Subcutaneous adipose tissue (tissue), 4 donors: Measurements from ENCODE around the gene DNM3. TPM values are rescaled to one million over a fixed set of nuclear protein-coding genes. Genes with fewer than 3 reads are reported as not detected.

Source experiments
- CTCF ChIP-seq: fragments of 450-650 bp; IDR thresholded peaks from one replicate; pipeline ENCODE4 v1.5.1; 2016; ENCODE audit warnings: low read depth, mild to moderate bottlenecking, control low read depth, antibody characterized with exemption, moderate library complexity
- total RNA-seq, 4 donors: library from RNA; depleted of rRNA; stranded (reverse); fragments of >200 nt; gene quantifications; one replicate each; pipeline ENCODE4 v1.1.0, GENCODE V29; 2016

The DNM3 gene
- total RNA-seq, 4 donors from 2014 or later: 4.1 to 8.8 (median 7.6) TPM

- TF ChIP-seq CTCF: no peak
Measured at GRCh38 chr1:171799166-171799565, 42.1 kb upstream of the DNM3 start.

GRCh38 chr1:171800342-171800741 is 41.0 kb upstream of the DNM3 start:
- no peak for TF ChIP-seq CTCF

GRCh38 chr1:171800851-171801250 is 40.4 kb upstream of the DNM3 start:
- TF ChIP-seq CTCF: no peak

GRCh38 chr1:171801487-171801891 is 39.8 kb upstream of the DNM3 start:
- no peak for TF ChIP-seq CTCF

GRCh38 chr1:171802207-171802606 is 39.1 kb upstream of the DNM3 start:
- no peak for TF ChIP-seq CTCF

- TF ChIP-seq CTCF: no peak
Measured at GRCh38 chr1:171803045-171803444, 38.3 kb upstream of the DNM3 start.

GRCh38 chr1:171803461-171804022 is 37.8 kb upstream of the DNM3 start:
- TF ChIP-seq CTCF: no peak
